GM18520 (cell line): ENCODE results near the gene RFTN2.
"Not testable (repeated sequence)": the region's sequence is repeated elsewhere in the genome, so short reads cannot be mapped to it uniquely, and the experiment has no call there.

Source experiments
- ATAC-seq: cut with Tn5 transposase; IDR thresholded peaks from one replicate; pipeline ENCODE4 v1.9.1; 2021; ENCODE audit not compliant: unreplicated experiment

The RFTN2 gene

DNA sequence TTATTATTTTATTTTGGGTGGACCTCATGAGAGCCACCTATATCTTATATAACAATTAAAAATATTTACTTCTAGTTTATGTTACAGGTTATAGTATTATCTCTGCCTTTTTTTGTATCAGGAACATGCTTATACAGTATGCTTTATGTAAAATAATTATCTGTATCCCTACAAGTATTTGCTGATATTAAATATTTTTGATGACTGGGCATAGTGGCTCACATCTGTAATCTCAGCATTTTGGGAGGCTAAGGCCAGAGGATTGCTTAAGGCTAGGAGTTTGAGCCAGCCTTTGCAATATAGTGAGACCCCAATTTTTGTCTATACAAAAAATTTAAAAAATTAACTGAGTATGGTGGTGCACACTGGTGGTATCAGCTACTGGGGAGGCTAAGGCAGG lies 119.9 kb downstream of the RFTN2 start:
- ATAC-seq = no peak

DNA sequence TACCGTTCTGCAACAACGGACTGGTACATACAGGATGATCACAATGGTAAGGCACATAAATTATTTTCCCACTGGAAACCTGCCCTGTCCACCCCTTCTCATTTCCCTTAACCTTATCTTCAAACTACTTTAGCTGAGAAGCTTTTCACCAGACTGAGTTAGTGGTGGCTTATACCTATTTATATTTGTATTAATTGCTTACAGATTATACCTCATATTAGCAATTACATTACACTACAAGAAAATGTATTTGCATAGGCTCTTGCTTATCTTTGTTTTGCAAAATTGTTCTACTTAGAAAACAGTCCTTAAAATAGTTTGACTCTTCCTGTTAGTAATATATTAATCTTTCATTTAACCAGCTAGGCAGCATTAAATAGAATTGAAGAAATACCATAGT lies 124.1 kb downstream of the RFTN2 start:
- ATAC-seq = not testable (repeated sequence)

DNA sequence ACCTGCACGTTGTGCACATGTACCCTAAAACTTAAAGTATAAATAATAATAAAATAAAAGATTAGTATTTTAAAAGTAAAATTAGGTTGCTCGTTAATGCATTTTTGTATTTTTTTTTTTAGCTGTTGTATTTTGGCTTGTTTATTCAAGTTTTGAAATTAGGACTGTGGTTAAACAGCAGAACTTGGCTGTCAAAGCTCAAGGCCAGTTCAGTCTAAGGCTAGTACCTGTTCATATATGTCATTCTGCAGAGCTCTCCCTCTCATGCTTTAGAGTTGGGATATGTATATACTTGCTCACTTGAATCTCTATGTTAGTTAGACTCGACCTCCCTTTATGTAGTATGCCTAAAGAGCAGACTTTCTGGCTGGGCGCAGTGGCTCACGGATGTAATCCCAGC lies 126.8 kb downstream of the RFTN2 start:
- ATAC-seq = no peak

DNA sequence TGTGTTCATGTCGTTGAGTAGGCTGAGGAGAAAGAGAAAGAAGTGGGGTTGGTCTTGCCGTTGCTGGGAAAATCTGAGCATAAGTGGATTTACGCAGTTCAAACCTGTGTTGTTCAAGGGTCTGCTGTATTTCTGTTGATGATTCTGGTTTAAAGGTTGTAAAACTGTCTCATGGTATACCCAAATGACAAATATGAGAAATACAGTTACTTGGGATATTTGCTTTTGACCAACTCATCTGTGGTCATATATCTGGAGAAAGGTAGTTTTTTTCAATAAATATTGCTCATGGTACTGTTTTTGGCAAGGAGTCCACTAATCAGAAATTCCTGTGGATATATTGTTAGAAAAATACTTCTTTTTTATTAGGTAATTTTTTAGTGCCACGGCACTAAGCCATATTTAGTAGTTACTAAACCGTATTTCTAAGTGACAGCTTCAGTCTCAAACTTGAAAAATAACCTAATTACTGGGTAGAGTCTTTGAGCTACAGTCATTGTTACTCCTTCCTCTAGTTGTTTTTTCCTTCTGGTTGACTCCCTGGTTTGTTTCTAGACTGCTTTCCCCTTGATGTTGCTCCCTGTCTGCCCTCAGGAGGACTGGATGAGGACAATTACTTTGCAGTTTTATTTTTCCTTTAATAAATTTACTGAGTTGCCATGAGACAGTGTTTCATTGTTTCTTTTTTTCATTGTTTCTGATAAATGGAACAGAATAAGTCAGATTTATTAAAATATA lies 128.1 kb downstream of the RFTN2 start:
- ATAC-seq = no peak

DNA sequence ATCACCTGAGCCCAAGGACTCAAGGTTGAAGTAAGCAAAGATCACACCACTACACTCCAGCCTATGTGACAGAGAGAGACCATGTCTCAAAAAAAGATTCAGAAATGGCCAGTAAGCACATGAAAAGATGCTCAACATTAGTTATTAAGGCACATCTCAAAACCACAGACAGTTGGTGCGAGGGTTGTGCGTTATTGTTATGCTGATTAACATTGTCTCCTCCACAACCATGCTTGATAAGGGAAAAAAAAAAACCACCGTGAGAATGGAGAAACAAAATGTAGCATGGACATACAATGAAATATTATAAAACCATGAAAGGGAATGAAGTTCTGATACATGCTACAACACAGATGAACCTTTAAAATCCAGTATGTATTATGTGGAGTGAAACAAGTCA lies 132.2 kb downstream of the RFTN2 start:
- no peak for ATAC-seq

DNA sequence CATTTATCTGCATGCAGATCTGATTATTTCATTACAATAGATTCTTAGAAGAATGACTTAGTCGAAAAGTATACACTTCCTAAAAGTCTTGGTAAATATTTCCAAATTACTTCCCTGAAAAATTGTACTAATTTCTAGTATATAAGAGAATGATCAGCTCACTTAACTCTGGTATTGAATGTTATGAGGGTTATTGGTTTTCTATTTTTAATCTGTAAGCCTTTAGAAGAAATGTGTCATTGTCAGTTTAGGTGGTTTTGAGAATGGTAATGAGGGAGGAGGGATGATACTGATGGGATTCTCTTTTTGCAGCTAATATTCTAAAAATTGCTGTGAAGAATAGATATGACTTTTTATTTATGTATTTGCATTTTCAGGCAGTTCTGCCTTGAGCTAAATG lies 135.7 kb downstream of the RFTN2 start:
- ATAC-seq = no peak

DNA sequence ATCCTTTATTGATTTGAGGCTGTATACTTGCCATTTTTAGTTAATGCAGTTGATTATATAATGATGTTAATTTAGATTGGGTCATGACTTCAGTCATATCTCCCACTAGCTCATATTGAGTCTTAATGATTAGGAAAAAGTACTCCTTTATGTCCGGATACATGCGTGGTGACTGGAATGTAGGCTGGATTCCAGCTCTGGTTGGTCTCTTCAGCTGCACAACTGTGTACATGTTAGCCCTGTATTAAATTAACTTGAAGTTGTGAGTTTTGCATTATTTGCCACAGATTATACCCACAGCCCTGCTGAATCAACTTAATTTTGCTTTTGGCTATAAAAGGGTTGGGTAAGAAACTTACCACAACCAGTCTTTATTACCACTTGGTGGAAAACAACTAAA lies 137.0 kb downstream of the RFTN2 start:
- no peak for ATAC-seq
